OCI-LY3 (cell line): ENCODE measurements around the gene MAML2.

Source experiments
- H2AFZ ChIP-seq: fragments of 200-600, 300-600 bp; shearing (Covaris generic); 2 replicates; pipeline ENCODE4 v1.6.0; 2014; ENCODE audit warnings: antibody characterized with exemption, low read depth, low read length
- H3K27ac ChIP-seq: fragments of 200-600, 300-600 bp; sonication (generic); 2 replicates; pipeline ENCODE4 v1.5.1; 2014; ENCODE audit warnings: mild to moderate bottlenecking, low read length, moderate library complexity, mixed read lengths
- H3K27me3 ChIP-seq: fragments of 200-600, 300-600 bp; sonication (generic); 2 replicates; pipeline ENCODE4 v1.6.1; 2014; ENCODE audit warnings: low read depth, low read length, mixed read lengths
- H3K36me3 ChIP-seq: fragments of 200-600, 300-600 bp; sonication (generic); replicated peaks from 2 replicates; pipeline ENCODE3; 2014; ENCODE audit warnings: low read depth, low read length, mixed read lengths
- H3K4me1 ChIP-seq: fragments of 300-600, 200-600 bp; sonication (generic); 2 replicates; pipeline ENCODE4 v1.6.1; 2014; ENCODE audit warnings: low read length, mixed read lengths
- H3K4me2 ChIP-seq: fragments of 200-600, 300-600 bp; sonication (generic); 2 replicates; pipeline ENCODE4 v1.6.1; 2014; ENCODE audit warnings: low read length, mixed read lengths
- H3K4me3 ChIP-seq: fragments of 300-600, 200-600 bp; sonication (generic); 2 replicates; pipeline ENCODE4 v1.5.1; 2014; ENCODE audit warnings: antibody characterized with exemption, mild to moderate bottlenecking, low read length, moderate library complexity
- H3K79me2 ChIP-seq: fragments of 300-600, 200-600 bp; shearing (Covaris generic); 2 replicates; pipeline ENCODE4 v1.6.1; 2014; ENCODE audit warnings: mild to moderate bottlenecking, low read length, mixed read lengths
- H3K9ac ChIP-seq: fragments of 300-600, 200-600 bp; shearing (Covaris generic); 2 replicates; pipeline ENCODE4 v1.6.0; 2014; ENCODE audit warnings: mild to moderate bottlenecking, low read length, moderate library complexity
- H3K9me3 ChIP-seq: fragments of 200-600, 300-600 bp; shearing (Covaris generic); 2 replicates; pipeline ENCODE4 v1.6.1; 2014; ENCODE audit warnings: low read length, mixed read lengths; ENCODE audit not compliant: insufficient read depth
- H4K20me1 ChIP-seq: fragments of 200-600, 300-600 bp; sonication (generic); 2 replicates; pipeline ENCODE4 v1.6.1; 2016; ENCODE audit warnings: low read length, mixed read lengths; ENCODE audit not compliant: insufficient read depth
- CTCF ChIP-seq: fragments of 200-600, 300-600 bp; sonication (generic); IDR thresholded peaks from 2 replicates; pipeline ENCODE4 v1.5.1; 2014; ENCODE audit warnings: antibody characterized with exemption, low read length, low read depth
- EZH2phosphoT487 ChIP-seq: fragments of 200-600 bp; shearing (Covaris generic); IDR thresholded peaks from 2 replicates; pipeline ENCODE4 v1.6.1; 2018; ENCODE audit warnings: antibody characterized with exemption, mixed run types, low read depth

Gene MAML2

GRCh38 chr11:96104496-96104895, 238.5 kb downstream of the MAML2 start:
- no peaks in the 10 kb centered on the region for H4K20me1 ChIP-seq
- H3K4me1 ChIP-seq, result no peaks in the 10 kb centered on the region
- no peaks in the 10 kb centered on the region for H3K79me2 ChIP-seq
- TF ChIP-seq EZH2phosphoT487 (no peak), CTCF (no peak)
- no peaks in the 10 kb centered on the region for H3K36me3 ChIP-seq
- H3K4me3 ChIP-seq, result no peak overlapping the region
- H3K9me3 ChIP-seq, result no peaks in the 10 kb centered on the region
- H3K27ac ChIP-seq, result no peak overlapping the region
- H3K9ac ChIP-seq, result no peak overlapping the region
- H3K27me3 ChIP-seq, result no peaks in the 10 kb centered on the region
- H2AFZ ChIP-seq, result no peak overlapping the region
- H3K4me2 ChIP-seq, result no peak overlapping the region

GRCh38 chr11:96103721-96104120, 239.3 kb downstream of the MAML2 start:
- no peaks in the 10 kb centered on the region for H4K20me1 ChIP-seq
- H3K36me3 ChIP-seq, result no peaks in the 10 kb centered on the region
- no peaks in the 10 kb centered on the region for H3K79me2 ChIP-seq
- no peak overlapping the region for H3K27ac ChIP-seq
- no peak overlapping the region for H3K9ac ChIP-seq
- H3K4me2 ChIP-seq, result no peak overlapping the region
- no peaks in the 10 kb centered on the region for H3K9me3 ChIP-seq
- no peak overlapping the region for H2AFZ ChIP-seq
- H3K4me1 ChIP-seq, result no peaks in the 10 kb centered on the region
- TF ChIP-seq CTCF (no peak), EZH2phosphoT487 (no peak)
- no peak overlapping the region for H3K4me3 ChIP-seq
- no peaks in the 10 kb centered on the region for H3K27me3 ChIP-seq

- Histone ChIP-seq H3K9ac (no peak overlapping the region), H3K36me3 (no peaks in the 10 kb centered on the region), H3K79me2 (no peaks in the 10 kb centered on the region)
These were observed 239.9 kb downstream of the MAML2 start for GRCh38 chr11:96103102-96103501.

GRCh38 chr11:96102664-96103078, 240.3 kb downstream of the MAML2 start:
- Histone ChIP-seq H3K27me3 (no peaks in the 10 kb centered on the region), H3K9ac (no peak overlapping the region), H2AFZ (no peak overlapping the region), H3K4me2 (no peak overlapping the region), H3K79me2 (no peaks in the 10 kb centered on the region), H3K27ac (no peak overlapping the region), H3K9me3 (no peaks in the 10 kb centered on the region), H3K4me1 (no peaks in the 10 kb centered on the region), H3K4me3 (no peak overlapping the region), H4K20me1 (no peaks in the 10 kb centered on the region), H3K36me3 (no peaks in the 10 kb centered on the region)
- TF ChIP-seq EZH2phosphoT487 (no peak), CTCF (no peak)

More at GRCh38 chr11:96103102-96103501, 239.9 kb downstream of the MAML2 start:
- H3K9me3 ChIP-seq, result no peaks in the 10 kb centered on the region
- no peak overlapping the region for H3K4me3 ChIP-seq
- no peak overlapping the region for H3K4me2 ChIP-seq
- TF ChIP-seq EZH2phosphoT487, result no peak
- no peak for TF ChIP-seq CTCF
- no peaks in the 10 kb centered on the region for H3K27me3 ChIP-seq
- no peak overlapping the region for H2AFZ ChIP-seq
- H3K4me1 ChIP-seq, result no peaks in the 10 kb centered on the region
- no peaks in the 10 kb centered on the region for H4K20me1 ChIP-seq
- H3K27ac ChIP-seq, result no peak overlapping the region
